GM18517 (cell line): ENCODE results near the gene CENPVL2.
"Not testable (repeated sequence)": the region's sequence is repeated elsewhere in the genome, so short reads cannot be mapped to it uniquely, and the experiment has no call there.

Experiments
- ATAC-seq: cut with Tn5 transposase; IDR thresholded peaks from one replicate; pipeline ENCODE4 v1.9.1; 2021; ENCODE audit warnings: mild to moderate bottlenecking, moderate library complexity; ENCODE audit not compliant: unreplicated experiment

Gene CENPVL2

GRCh38 chrX:51682720-51683062 lies at the start of gene CENPVL2:
Gene CENPVL2, minus strand, starts transcription at chrX:51682831. Its CDS starts 0 bp downstream, at chrX:51682831.
- ATAC-seq = not testable (repeated sequence)

- no peak for ATAC-seq
Observed at GRCh38 chrX:51728202-51728601, 45.6 kb upstream of the CENPVL2 start.

GRCh38 chrX:51712943-51713647 lies 30.5 kb upstream of the CENPVL2 start:
- ATAC-seq = not testable (repeated sequence)

GRCh38 chrX:51710277-51711164 lies 27.9 kb upstream of the CENPVL2 start, which contains the start of gene CENPVL1:
Gene CENPVL1, plus strand, starts transcription at chrX:51710512. Its CDS starts 0 bp downstream, at chrX:51710512.
- not testable (repeated sequence) for ATAC-seq

GRCh38 chrX:51697397-51697796 lies 14.8 kb upstream of the CENPVL2 start:
- ATAC-seq = no peak

- ATAC-seq = no peak
Observed at GRCh38 chrX:51694254-51694653, 11.6 kb upstream of the CENPVL2 start.

GRCh38 chrX:51681808-51682719 lies 567 bp downstream of the CENPVL2 start:
- not testable (repeated sequence) for ATAC-seq

- not testable (repeated sequence) for ATAC-seq
Observed at GRCh38 chrX:51679689-51680433, 2.8 kb downstream of the CENPVL2 start.

- ATAC-seq = no peak
Observed at GRCh38 chrX:51665981-51666380, 16.6 kb downstream of the CENPVL2 start.

- ATAC-seq = no peak
Observed at GRCh38 chrX:51643377-51643776, 39.3 kb downstream of the CENPVL2 start.

GRCh38 chrX:51641421-51642021 lies 41.1 kb downstream of the CENPVL2 start:
- ATAC-seq = no peak

- not testable (repeated sequence) for ATAC-seq
Observed at GRCh38 chrX:51636511-51636910, 46.1 kb downstream of the CENPVL2 start.
